Tibial artery (tissue), 4 donors: ENCODE data around the gene FGF3.

Experiments used
- DNase-seq, 2 donors: peaks; one replicate each; pipeline ENCODE4 v3.0.0-alpha.2; 2019
- H3K27ac ChIP-seq, 2 donors: fragments of 200-600 bp; sonication (generic) in 1 of 2; 1 replicate in 1 of 2; 2 replicates in 1 of 2; pipeline ENCODE4 v1.5.1; 2018 to 2019; ENCODE audit warnings: mild to moderate bottlenecking in 1 of 2
- H3K27me3 ChIP-seq, 2 donors: fragments of 200-600 bp; sonication (generic) in 1 of 2; one replicate each; pipeline versions ENCODE4 v1.5.1 to v1.6.0; 2016 to 2019
- H3K36me3 ChIP-seq, 3 donors: fragments of 200-600 bp; sonication (generic) in 2 of 3; one replicate each; pipeline ENCODE4 v1.5.1; 2016 to 2019; ENCODE audit warnings: mild to moderate bottlenecking in 2 of 3
- H3K4me1 ChIP-seq, 4 donors: fragments of 200-600 bp; sonication (generic) in 2 of 4; 1 replicate in 3 of 4; 2 replicates in 1 of 4; pipeline ENCODE4 v1.5.1; 2016 to 2019
- H3K4me3 ChIP-seq, 2 donors: fragments of 200-600 bp; sonication (generic) in 1 of 2; 1 replicate in 1 of 2; 2 replicates in 1 of 2; pipeline ENCODE4 v1.5.1; 2018 to 2019; ENCODE audit warnings: mild to moderate bottlenecking in 2 of 2
- H3K9me3 ChIP-seq, 3 donors: fragments of 200-600 bp; sonication (generic) in 1 of 3; one replicate each; pipeline ENCODE4 v1.5.1; 2016 to 2019
- intact Hi-C: fragments of 100-400 bp; cut with DNase I; formaldehyde crosslinking; loops from one replicate; pipeline ENCODE4 v1.15.0; 2023; ENCODE audit warnings: low total_unique reads
- TF ChIP-seq, protein P1 (sequence below), 2 experiments: fragments of 200-600 bp in 1 of 2; fragments of 450-650 bp in 1 of 2; IDR thresholded peaks; one replicate each; pipeline ENCODE4 v1.5.1; 2017 to 2019; ENCODE audit warnings: antibody characterized with exemption in 2 of 2, mild to moderate bottlenecking in 1 of 2, moderate library complexity in 1 of 2

The FGF3 gene

DNA sequence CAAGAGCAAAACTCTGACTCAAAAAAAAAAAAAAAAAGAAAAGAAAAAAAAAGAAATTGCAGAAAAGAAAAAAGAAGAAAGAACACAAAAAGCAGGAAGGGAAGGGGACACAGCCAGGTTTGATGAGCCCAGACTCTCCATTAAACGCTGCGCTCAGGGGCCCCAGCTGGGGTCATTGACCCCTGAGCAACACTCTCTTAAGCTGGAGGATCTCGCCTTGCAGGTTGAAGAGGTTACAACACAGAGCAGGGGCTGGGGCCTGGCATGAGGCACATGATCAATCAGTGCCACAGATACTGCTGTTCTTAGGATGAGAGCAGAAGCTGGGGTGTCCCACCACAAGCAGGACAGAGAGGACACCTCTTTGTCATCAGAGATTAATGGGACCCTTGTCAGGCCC is 7.8 kb downstream of the FGF3 start:
- no peak for DNase-seq
- Histone ChIP-seq H3K36me3 (no peaks in the 10 kb centered on the region), H3K4me1 (no peaks in the 10 kb centered on the region), H3K9me3 (no peaks in the 10 kb centered on the region), H3K27me3 (peaks cover 0 to 73% of the 10 kb centered on the region in 2 donors), H3K4me3 (no peak overlapping the region), H3K27ac (no peak overlapping the region)
- intact Hi-C loops: no loop called here
- TF ChIP-seq, protein P1, sequence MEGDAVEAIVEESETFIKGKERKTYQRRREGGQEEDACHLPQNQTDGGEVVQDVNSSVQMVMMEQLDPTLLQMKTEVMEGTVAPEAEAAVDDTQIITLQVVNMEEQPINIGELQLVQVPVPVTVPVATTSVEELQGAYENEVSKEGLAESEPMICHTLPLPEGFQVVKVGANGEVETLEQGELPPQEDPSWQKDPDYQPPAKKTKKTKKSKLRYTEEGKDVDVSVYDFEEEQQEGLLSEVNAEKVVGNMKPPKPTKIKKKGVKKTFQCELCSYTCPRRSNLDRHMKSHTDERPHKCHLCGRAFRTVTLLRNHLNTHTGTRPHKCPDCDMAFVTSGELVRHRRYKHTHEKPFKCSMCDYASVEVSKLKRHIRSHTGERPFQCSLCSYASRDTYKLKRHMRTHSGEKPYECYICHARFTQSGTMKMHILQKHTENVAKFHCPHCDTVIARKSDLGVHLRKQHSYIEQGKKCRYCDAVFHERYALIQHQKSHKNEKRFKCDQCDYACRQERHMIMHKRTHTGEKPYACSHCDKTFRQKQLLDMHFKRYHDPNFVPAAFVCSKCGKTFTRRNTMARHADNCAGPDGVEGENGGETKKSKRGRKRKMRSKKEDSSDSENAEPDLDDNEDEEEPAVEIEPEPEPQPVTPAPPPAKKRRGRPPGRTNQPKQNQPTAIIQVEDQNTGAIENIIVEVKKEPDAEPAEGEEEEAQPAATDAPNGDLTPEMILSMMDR (IDR thresholded peaks at IDR 0.05): no peak

DNA sequence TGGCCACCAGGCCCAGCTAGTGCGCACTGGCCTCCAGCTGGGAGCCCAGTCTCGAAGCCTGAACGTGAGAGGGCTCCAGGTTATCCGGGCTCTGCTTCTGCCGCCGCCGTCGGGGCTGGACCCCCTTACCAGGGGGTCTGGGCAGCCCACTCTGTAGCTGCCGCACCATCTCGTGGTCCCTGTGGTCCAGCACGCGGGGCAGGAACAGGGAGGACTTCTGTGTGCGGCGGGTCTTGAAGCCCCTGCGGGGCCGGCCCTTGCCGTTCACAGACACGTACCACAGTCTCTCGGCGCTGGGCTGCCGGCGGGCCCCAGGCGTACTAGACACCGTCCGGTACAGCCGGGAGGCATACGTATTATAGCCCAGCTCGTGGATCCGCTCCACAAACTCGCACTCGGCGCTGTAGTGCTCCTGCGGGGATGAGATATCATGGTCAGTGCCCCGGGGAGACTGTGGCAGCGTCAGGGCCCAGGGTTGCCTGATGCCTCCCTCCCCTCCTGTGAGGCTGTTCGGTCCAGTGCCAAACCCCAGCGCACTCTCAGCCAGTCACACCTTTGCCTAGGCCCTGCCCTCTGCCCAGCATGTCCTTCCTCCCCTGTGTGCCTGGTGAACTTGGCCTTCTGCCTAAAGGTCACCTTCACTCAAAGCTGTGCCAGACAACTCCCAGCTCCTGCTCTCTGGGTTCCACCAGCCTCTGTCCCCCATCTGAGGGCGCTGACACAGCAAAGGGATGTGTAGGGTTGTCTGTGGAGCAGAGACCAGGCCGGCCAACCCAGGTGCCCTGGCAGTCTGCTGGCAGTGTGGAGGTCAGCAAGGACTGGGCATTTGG is 8.7 kb downstream of the FGF3 start:
- intact Hi-C loops: no loop called here
- H3K27me3 ChIP-seq: peaks cover 0 to 63% of the 10 kb centered on the region in 2 donors
- H3K4me3 ChIP-seq: no peak overlapping the region
- no peaks in the 10 kb centered on the region for H3K36me3 ChIP-seq
- TF ChIP-seq, protein P1 (IDR thresholded peaks at IDR 0.05): no peak
- DNase-seq: no peak
- H3K9me3 ChIP-seq: no peaks in the 10 kb centered on the region
- no peak overlapping the region for H3K27ac ChIP-seq
- H3K4me1 ChIP-seq: no peaks in the 10 kb centered on the region

GRCh38 chr11:69808667-69809086 is 10.5 kb downstream of the FGF3 start:
- no peaks in the 10 kb centered on the region for H3K36me3 ChIP-seq
- DNase-seq: no peak
- intact Hi-C loops: no loop called here
- H3K9me3 ChIP-seq: no peaks in the 10 kb centered on the region
- TF ChIP-seq, protein P1 (IDR thresholded peaks at IDR 0.05): no peak
- H3K27ac ChIP-seq: no peak overlapping the region
- H3K4me3 ChIP-seq: no peak overlapping the region
- H3K4me1 ChIP-seq: no peaks in the 10 kb centered on the region
- peaks cover 0 to 56% of the 10 kb centered on the region in 2 donors for H3K27me3 ChIP-seq

- H3K27ac ChIP-seq: no peak overlapping the region
- no peaks in the 10 kb centered on the region for H3K9me3 ChIP-seq
- H3K36me3 ChIP-seq: no peaks in the 10 kb centered on the region
- no peak overlapping the region for H3K4me3 ChIP-seq
- intact Hi-C loops: no loop called here
- DNase-seq: no peak
- TF ChIP-seq, protein P1 (IDR thresholded peaks at IDR 0.05): no peak
- H3K4me1 ChIP-seq: no peaks in the 10 kb centered on the region
- H3K27me3 ChIP-seq: peaks cover 0 to 45% of the 10 kb centered on the region in 2 donors
These were observed 12.0 kb downstream of the FGF3 start for GRCh38 chr11:69807106-69807815.

DNA sequence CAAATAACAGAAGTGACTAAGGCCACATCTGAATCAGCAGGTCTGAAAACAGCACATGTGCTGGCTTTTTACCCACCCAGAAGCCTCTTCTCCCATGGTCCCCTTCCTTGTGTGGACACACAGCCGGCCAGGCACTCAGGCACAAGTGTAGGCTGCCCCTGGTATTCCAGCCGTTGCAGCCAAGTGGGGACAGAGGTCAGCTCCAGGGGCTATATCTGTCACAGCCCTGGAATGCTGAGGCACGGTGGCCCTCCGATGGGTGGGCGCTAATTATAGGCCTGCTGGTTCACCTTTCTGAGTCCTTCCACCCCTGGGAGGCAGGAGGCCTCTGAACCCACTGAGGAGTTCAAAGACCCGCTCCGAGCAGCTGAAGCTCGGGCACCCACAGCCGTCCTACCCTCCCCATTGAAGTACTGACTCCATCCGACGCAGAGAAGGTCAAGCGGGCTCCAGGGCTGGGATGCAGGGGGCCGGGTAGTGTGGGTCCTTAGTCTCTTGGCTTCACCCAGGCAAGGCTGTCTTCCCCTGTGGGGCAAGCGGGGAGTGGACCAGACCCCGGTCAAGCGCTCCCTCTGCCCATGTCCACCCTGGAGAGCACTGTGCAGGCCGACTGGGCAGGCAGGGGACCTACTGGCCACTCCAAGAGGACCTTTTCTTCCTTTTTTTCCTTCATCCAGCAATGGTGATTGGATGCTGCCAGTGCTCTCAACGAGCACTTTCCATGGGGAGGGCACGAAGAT is 14.3 kb downstream of the FGF3 start:
- Histone ChIP-seq H3K4me1 (no peaks in the 10 kb centered on the region), H3K9me3 (no peaks in the 10 kb centered on the region), H3K36me3 (no peaks in the 10 kb centered on the region), H3K27ac (no peak overlapping the region), H3K27me3 (peaks cover 0 to 46% of the 10 kb centered on the region in 2 donors), H3K4me3 (no peak overlapping the region)
- TF ChIP-seq, protein P1 (IDR thresholded peaks at IDR 0.05): no peak
- DNase-seq: no peak
- intact Hi-C loops: no loop called here
